A549 (cell line): ENCODE results near the gene RAD51B.

ENCODE experiments used
- CTCF ChIP-seq: fragments of >200 bp; sonication (Bioruptor Twin); formaldehyde crosslinking; IDR thresholded peaks from 3 replicates; pipeline ENCODE4 v1.5.1; 2016
- RFX5 ChIP-seq: fragments of 450-650 bp; IDR thresholded peaks from 2 replicates; pipeline ENCODE4 v1.7.1; 2014; ENCODE audit warnings: antibody characterized with exemption, mild to moderate bottlenecking, moderate library complexity

DNA sequence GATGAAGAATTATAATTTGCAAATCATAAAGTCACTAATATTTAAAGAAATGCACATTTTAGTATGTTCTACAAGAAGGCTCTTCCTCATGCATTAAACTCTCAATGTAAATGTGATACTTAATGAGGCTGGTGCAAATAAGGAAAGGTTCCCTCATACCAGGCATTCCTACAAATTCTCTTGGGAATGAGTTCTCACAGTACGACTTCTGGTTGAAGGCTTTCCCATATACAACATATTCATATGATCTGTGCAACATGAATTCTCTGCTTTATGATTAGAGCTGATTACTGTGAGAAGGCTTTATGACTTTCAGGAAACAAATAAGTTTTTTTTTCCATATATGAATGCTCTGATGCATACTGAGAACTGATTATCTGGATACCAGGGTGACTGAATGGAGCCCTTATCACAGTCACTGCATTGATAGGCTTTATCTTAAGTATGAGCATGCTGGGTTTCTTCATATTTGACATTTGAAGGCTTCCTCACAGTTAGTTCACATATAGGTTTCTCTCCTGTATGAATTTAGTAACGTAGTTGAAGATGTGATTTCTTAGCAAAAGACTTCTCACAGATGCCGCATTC is 293.9 kb downstream of the RAD51B start:
- no peak for TF ChIP-seq CTCF
- TF ChIP-seq RFX5, result no peak
